Astrocyte of the cerebellum (primary cell): ENCODE measurements around the gene CYSRT1.

Experiments
- DNase-seq: peaks from one replicate; pipeline ENCODE4 v3.0.0-alpha.2; 2011; ENCODE audit warnings: low read depth
- H3K4me3 ChIP-seq: 2 replicates; pipeline ENCODE4 v1.5.1; 2011; ENCODE audit warnings: mild to moderate bottlenecking, low read depth, low read length, moderate library complexity
- CTCF ChIP-seq: IDR thresholded peaks from 2 replicates; pipeline ENCODE4 v1.5.1; 2012; ENCODE audit warnings: low read length, low read depth, moderate library complexity, mild to moderate bottlenecking; ENCODE audit errors: missing control alignments
- in situ Hi-C: cut with HindIII; loops from 2 replicates; pipeline ENCODE4 v1.10.0; 2017; ENCODE audit warnings: low sequenced_read_pairs

The CYSRT1 gene

GRCh38 chr9:137221506-137222111 is 3.4 kb upstream of the CYSRT1 start:
- DNase-seq = no peak
- in situ Hi-C loops = no loop called here
- no peak for TF ChIP-seq CTCF
- H3K4me3 ChIP-seq = peak overlapping the region; percentile 23

GRCh38 chr9:137222190-137223077 is 2.5 kb upstream of the CYSRT1 start, which contains the start of gene RNF208:
Gene RNF208 (minus strand): TSS chr9:137222240. CDS start chr9:137221212, 1,028 bp downstream.
- DNase-seq = no peak
- no peak for TF ChIP-seq CTCF
- H3K4me3 ChIP-seq = peak within 1 kb of the TSS; percentile 86
- in situ Hi-C loops = no loop called here

GRCh38 chr9:137223078-137223970 is 1.6 kb upstream of the CYSRT1 start:
- TF ChIP-seq CTCF = no peak
- in situ Hi-C loops = no loop called here
- peak overlapping the region; percentile 86 for H3K4me3 ChIP-seq
- peak; percentile 95 for DNase-seq

- DNase-seq = no peak
- in situ Hi-C loops = no loop called here
- TF ChIP-seq CTCF = no peak
- H3K4me3 ChIP-seq = no peak overlapping the region
Observed at GRCh38 chr9:137225699-137226331, 841 bp downstream of the CYSRT1 start.

- no peak for TF ChIP-seq CTCF
- no peak overlapping the region for H3K4me3 ChIP-seq
- in situ Hi-C loops = no loop called here
Observed at GRCh38 chr9:137226338-137227053, 1.5 kb downstream of the CYSRT1 start.

More at GRCh38 chr9:137226338-137227053, 1.5 kb downstream of the CYSRT1 start:
- DNase-seq = no peak
